NCI-H524 treated with DMSO at 0.1 percent for 48 hours (cell line): ENCODE data around the gene HPS4.
"Not testable (repeated sequence)": the region's sequence is repeated elsewhere in the genome, so short reads cannot be mapped to it uniquely, and the experiment has no call there.

Experiments used
- DNase-seq: peaks from one replicate; lab custom pipeline; 2025; lab: John Stamatoyannopoulos, UW

Gene HPS4

GRCh38 chr22:26409719-26410335 lies 73.8 kb downstream of the HPS4 start:
- peak; percentile 64 for DNase-seq

GRCh38 chr22:26408562-26409220 lies 74.9 kb downstream of the HPS4 start:
- DNase-seq: not testable (repeated sequence)

- no peak for DNase-seq
These were observed 77.5 kb downstream of the HPS4 start for GRCh38 chr22:26406118-26406517.

- no peak for DNase-seq
These were observed 78.6 kb downstream of the HPS4 start for GRCh38 chr22:26404851-26405421.

- DNase-seq: no peak
These were observed 81.9 kb downstream of the HPS4 start for GRCh38 chr22:26401726-26402125.
